Chondrocyte (in vitro differentiated cells): ENCODE results near the gene LDLRAD4. TPM values are rescaled to one million over a fixed set of nuclear protein-coding genes. Genes with fewer than 3 reads are reported as not detected.

Experiments used
- DNase-seq: peaks from one replicate; pipeline ENCODE4 v3.0.0; 2021; ENCODE audit warnings: mixed read lengths, low spot score
- H3K27ac Mint-ChIP-seq: one replicate; pipeline ENCODE4 v1.8.0; 2021; ENCODE audit warnings: mild to moderate bottlenecking, moderate library complexity, mixed read lengths; ENCODE audit not compliant: unreplicated experiment
- H3K27me3 Mint-ChIP-seq: 2 replicates; pipeline ENCODE4 v1.8.0; 2021; ENCODE audit warnings: low read depth, mixed read lengths
- H3K36me3 Mint-ChIP-seq: 2 replicates; pipeline ENCODE4 v1.8.0; 2021; ENCODE audit warnings: low read depth, mixed read lengths
- H3K4me1 Mint-ChIP-seq: 2 replicates; pipeline ENCODE4 v1.8.0; 2021; ENCODE audit warnings: low read depth, mild to moderate bottlenecking, mixed read lengths
- H3K4me3 Mint-ChIP-seq: one replicate; pipeline ENCODE4 v1.8.0; 2021; ENCODE audit warnings: mild to moderate bottlenecking, moderate library complexity, mixed read lengths; ENCODE audit not compliant: unreplicated experiment
- H3K9me3 Mint-ChIP-seq: 2 replicates; pipeline ENCODE4 v1.8.0; 2021; ENCODE audit warnings: low read depth, mixed read lengths
- total RNA-seq: library from RNA; stranded (reverse); gene quantifications from 3 replicates; pipeline ENCODE4 v1.2.1, GENCODE V29; 2021
- TF ChIP-seq, protein P1 (sequence below): fragments of 200-600 bp; sonication (generic); IDR thresholded peaks from 2 replicates; pipeline ENCODE4 v1.5.0; 2021; ENCODE audit warnings: antibody characterized with exemption, mild to moderate bottlenecking, moderate library complexity

The LDLRAD4 gene
- total RNA-seq, 1 donor from 2014 or later = 80.5 TPM

DNA sequence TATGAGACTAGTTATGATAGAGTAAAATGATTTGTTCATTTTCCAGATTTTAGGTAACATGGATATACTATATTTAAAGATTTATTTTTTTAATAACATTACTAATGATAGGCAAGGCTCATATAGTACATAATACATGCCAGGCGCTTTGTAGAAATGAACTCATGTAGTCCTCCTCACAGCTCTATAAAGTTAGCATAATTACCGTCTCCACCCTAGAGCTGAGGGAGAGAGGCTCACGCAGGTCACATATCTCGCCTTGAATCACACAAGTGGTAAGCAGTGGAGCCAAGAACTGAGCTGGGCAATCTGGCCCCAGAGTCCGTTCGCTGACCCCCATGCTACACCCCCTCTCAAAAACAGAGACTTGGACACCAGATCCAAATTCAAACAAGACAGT, 285.3 kb downstream of the LDLRAD4 start:
- DNase-seq = no peak
- TF ChIP-seq, protein P1, sequence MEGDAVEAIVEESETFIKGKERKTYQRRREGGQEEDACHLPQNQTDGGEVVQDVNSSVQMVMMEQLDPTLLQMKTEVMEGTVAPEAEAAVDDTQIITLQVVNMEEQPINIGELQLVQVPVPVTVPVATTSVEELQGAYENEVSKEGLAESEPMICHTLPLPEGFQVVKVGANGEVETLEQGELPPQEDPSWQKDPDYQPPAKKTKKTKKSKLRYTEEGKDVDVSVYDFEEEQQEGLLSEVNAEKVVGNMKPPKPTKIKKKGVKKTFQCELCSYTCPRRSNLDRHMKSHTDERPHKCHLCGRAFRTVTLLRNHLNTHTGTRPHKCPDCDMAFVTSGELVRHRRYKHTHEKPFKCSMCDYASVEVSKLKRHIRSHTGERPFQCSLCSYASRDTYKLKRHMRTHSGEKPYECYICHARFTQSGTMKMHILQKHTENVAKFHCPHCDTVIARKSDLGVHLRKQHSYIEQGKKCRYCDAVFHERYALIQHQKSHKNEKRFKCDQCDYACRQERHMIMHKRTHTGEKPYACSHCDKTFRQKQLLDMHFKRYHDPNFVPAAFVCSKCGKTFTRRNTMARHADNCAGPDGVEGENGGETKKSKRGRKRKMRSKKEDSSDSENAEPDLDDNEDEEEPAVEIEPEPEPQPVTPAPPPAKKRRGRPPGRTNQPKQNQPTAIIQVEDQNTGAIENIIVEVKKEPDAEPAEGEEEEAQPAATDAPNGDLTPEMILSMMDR = no peak
- Mint-ChIP-seq H3K9me3 (peaks cover 22% of the 10 kb centered on the region), H3K4me1 (peaks cover 67% of the 10 kb centered on the region), H3K27ac (peak overlapping the region; percentile 65), H3K4me3 (no peak overlapping the region), H3K27me3 (no peaks in the 10 kb centered on the region), H3K36me3 (peaks cover 18% of the 10 kb centered on the region)

DNA sequence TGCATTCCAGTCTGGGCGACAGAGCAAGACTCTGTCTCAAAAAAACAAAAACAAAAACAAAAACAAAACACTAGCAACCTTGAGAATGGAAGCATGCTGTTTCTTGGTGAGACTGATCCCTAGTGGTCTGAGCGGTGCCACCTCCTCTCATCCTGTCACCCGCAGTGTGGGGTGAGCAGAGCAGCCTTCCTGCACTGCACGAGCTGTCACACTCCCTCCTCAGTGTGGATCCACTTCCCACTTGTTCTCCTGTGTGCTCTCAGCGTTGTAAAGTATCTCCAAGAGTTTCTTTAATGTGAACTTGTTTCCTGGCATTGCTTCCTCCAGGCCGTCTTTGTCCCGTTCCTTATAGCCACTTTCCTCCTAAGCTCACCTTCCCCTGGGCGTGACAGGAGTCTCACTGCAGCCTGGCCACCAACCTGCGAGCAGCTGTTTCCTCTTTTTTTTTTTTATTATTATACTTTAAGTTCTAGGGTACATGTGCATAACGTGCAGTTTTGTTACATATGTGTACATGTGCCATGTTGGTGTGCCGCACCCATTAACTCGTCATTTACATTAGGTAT, 287.3 kb downstream of the LDLRAD4 start:
- H3K36me3 Mint-ChIP-seq = peaks cover 17% of the 10 kb centered on the region
- no peak overlapping the region for H3K27ac Mint-ChIP-seq
- TF ChIP-seq, protein P1 = no peak
- H3K4me1 Mint-ChIP-seq = peaks cover 57% of the 10 kb centered on the region
- H3K9me3 Mint-ChIP-seq = peaks cover 21% of the 10 kb centered on the region
- no peak overlapping the region for H3K4me3 Mint-ChIP-seq
- no peaks in the 10 kb centered on the region for H3K27me3 Mint-ChIP-seq
- no peak for DNase-seq

DNA sequence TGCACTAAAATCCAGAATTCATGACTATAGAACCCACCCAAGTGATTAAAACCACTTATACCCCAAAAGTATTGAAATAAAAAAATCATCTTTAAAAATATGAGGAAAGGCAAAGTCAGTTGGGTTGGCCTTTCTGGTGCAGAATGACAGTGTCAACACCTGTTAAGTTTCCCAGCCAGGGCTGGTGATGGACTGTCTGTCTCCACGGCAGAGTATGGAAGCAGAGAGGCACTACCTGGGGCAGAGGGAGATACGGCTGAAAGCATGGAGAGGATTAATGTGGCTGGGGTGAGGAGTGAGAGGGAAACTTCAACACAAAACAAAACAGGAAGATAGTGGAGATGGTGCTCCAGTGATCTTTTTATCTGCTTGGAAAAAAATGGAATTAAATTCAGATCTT, 292.0 kb downstream of the LDLRAD4 start:
- no peak for DNase-seq
- H3K4me1 Mint-ChIP-seq = peaks cover 65% of the 10 kb centered on the region
- no peaks in the 10 kb centered on the region for H3K27me3 Mint-ChIP-seq
- H3K36me3 Mint-ChIP-seq = peaks cover 19% of the 10 kb centered on the region
- no peak overlapping the region for H3K4me3 Mint-ChIP-seq
- TF ChIP-seq, protein P1 = no peak
- peaks cover 21% of the 10 kb centered on the region for H3K9me3 Mint-ChIP-seq
- H3K27ac Mint-ChIP-seq = peak overlapping the region; percentile 17

DNA sequence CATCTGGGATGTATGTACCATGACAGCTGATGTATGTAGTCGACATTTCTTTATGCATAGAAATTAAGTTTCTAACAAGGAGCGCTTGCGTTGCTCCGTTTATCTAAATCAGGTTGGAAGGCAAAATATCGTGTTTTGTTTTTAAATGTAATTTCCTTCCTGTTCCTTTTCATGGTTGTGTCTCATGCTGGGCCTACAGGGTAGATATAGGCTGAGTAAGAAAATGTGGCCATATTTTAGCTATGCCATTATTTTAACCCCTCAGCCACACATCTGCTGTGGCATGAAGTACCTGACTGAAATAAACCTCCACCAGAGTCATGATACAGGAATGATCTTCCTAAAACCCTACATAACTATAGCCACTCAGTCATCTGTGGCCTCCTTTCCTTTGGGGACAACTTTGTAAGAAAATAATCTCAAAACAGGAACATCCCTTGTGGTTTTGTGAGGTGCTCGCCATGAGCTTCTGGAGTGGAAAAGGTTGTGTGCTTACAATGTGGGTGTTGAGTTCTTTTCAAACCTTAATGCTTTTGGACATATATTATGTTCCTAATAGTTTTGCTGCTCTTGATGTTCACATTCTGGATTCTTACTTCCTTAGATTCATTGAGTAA, 293.5 kb downstream of the LDLRAD4 start:
- H3K9me3 Mint-ChIP-seq = peaks cover 21% of the 10 kb centered on the region
- TF ChIP-seq, protein P1 = no peak
- no peaks in the 10 kb centered on the region for H3K27me3 Mint-ChIP-seq
- H3K4me3 Mint-ChIP-seq = no peak overlapping the region
- H3K27ac Mint-ChIP-seq = peak overlapping the region; percentile 84
- no peak for DNase-seq
- H3K4me1 Mint-ChIP-seq = peaks cover 60% of the 10 kb centered on the region
- peaks cover 20% of the 10 kb centered on the region for H3K36me3 Mint-ChIP-seq

DNA sequence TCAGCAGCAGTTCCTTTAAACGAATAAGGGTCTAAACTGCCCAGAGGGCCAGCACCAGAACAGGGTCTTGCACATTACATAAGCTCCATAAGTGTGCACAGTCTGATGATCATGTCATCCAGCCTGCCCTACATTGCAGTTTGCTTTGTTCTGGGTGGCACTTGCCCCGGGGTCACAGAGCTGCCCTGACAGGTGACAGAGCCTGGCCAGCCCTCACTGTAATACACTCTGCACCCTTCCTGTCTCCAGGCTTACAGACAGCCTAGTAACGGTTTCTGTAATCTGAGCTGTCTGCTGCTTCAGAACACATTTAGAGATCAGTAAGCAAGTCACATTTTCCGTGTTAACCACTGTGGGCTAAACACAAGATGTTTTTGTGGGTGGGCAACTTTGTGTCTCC, 294.5 kb downstream of the LDLRAD4 start:
- peak; percentile 68 for DNase-seq
- Mint-ChIP-seq H3K9me3 (peaks cover 17% of the 10 kb centered on the region), H3K4me1 (peaks cover 59% of the 10 kb centered on the region), H3K27me3 (no peaks in the 10 kb centered on the region), H3K36me3 (peaks cover 28% of the 10 kb centered on the region), H3K4me3 (no peak overlapping the region), H3K27ac (peak overlapping the region; percentile 84)
- TF ChIP-seq, protein P1 = no peak
